ENCODE results near the gene EP400. TPM values are rescaled to one million over a fixed set of nuclear protein-coding genes. Genes with fewer than 3 reads are reported as not detected.
A peak's percentile ranks its signal among the peaks of the same experiment; 100 is the strongest.

Gene EP400
- total RNA-seq, 6 experiments from 2014 or later = 10.9 to 16.3 (median 13.3) TPM

- Histone ChIP-seq H3K4me1 (no peaks in the 10 kb centered on the region), H3K27me3 (no peaks in the 10 kb centered on the region), H3K4me3 (no peak overlapping the region), H3K9me3 (no peaks in the 10 kb centered on the region), H3K27ac (no peak overlapping the region), H3K36me3 (peaks cover 0 to 31% (median 18%) of the 10 kb centered on the region in 4 donors)
- TF ChIP-seq CTCF (IDR thresholded peaks at IDR 0.05) = no peak
- TF ChIP-seq POLR2A (IDR thresholded peaks at IDR 0.05) = no peak
- WGBS (ENCODE audit: insufficient coverage, low coverage, low lambda C conversion rate, missing lambda C conversion rate) = 90% methylated on average over 4 of the region's 15 CpGs
- intact Hi-C loops (cut with DNase I) = no loop called here
- no peak for DNase-seq
- no peak for ATAC-seq
These were observed 44.1 kb upstream of the EP400 start for GRCh38 chr12:131905630-131906091.

GRCh38 chr12:131907379-131908091 lies 42.2 kb upstream of the EP400 start:
- H3K27ac ChIP-seq = no peak overlapping the region
- ATAC-seq (no peak), DNase-seq (peak in 1 of 3 donors; percentile 42)
- TF ChIP-seq CTCF (IDR thresholded peaks at IDR 0.05) (no peak), POLR2A (IDR thresholded peaks at IDR 0.05) (no peak)
- H3K4me1 ChIP-seq = no peaks in the 10 kb centered on the region
- H3K27me3 ChIP-seq = no peaks in the 10 kb centered on the region
- intact Hi-C loops (cut with DNase I) = no loop called here
- peaks cover 0 to 50% (median 29%) of the 10 kb centered on the region in 4 donors for H3K36me3 ChIP-seq
- H3K9me3 ChIP-seq = no peaks in the 10 kb centered on the region
- H3K4me3 ChIP-seq = no peak overlapping the region
- WGBS (ENCODE audit: insufficient coverage, low coverage, low lambda C conversion rate, missing lambda C conversion rate) = 90% methylated on average over 6 of the region's 31 CpGs

GRCh38 chr12:131908092-131909080 lies 41.4 kb upstream of the EP400 start:
- TF ChIP-seq CTCF (IDR thresholded peaks at IDR 0.05) (no peak), POLR2A (IDR thresholded peaks at IDR 0.05) (no peak)
- intact Hi-C loops (cut with DNase I) = no loop called here
- Histone ChIP-seq H3K4me1 (no peaks in the 10 kb centered on the region), H3K9me3 (no peaks in the 10 kb centered on the region), H3K27ac (no peak overlapping the region), H3K4me3 (no peak overlapping the region), H3K27me3 (no peaks in the 10 kb centered on the region), H3K36me3 (peaks cover 0 to 59% (median 33%) of the 10 kb centered on the region in 4 donors)
- ATAC-seq (no peak), DNase-seq (peak in 2 of 3 donors; percentile 50 to 54)
- 96% methylated on average over 8 of the region's 96 CpGs for WGBS (ENCODE audit: insufficient coverage, low coverage, low lambda C conversion rate, missing lambda C conversion rate)

- Histone ChIP-seq H3K4me1 (no peaks in the 10 kb centered on the region), H3K4me3 (no peak overlapping the region), H3K9me3 (no peaks in the 10 kb centered on the region), H3K27ac (no peak overlapping the region), H3K27me3 (no peaks in the 10 kb centered on the region), H3K36me3 (peaks cover 0 to 67% (median 36%) of the 10 kb centered on the region in 4 donors)
- TF ChIP-seq POLR2A (IDR thresholded peaks at IDR 0.05) = no peak
- TF ChIP-seq CTCF (IDR thresholded peaks at IDR 0.05) = no peak
- WGBS (ENCODE audit: insufficient coverage, low coverage, low lambda C conversion rate, missing lambda C conversion rate) = 95% methylated on average over 11 of the region's 61 CpGs
- peak in 2 of 3 donors; percentile 47 to 49 for DNase-seq
- no peak for ATAC-seq
- intact Hi-C loops (cut with DNase I) = no loop called here
These were observed 40.5 kb upstream of the EP400 start for GRCh38 chr12:131909081-131909751.
